HCT116 (cell line): ENCODE data around the gene CNPY2. TPM values are rescaled to one million over a fixed set of nuclear protein-coding genes. Genes with fewer than 3 reads are reported as not detected.
"Not testable (repeated sequence)": the region's sequence is repeated elsewhere in the genome, so short reads cannot be mapped to it uniquely, and the experiment has no call there.

Experiments
- ATAC-seq: fragments of 200-7000 bp; cut with Tn5 transposase; 2 replicates; pipeline ENCODE4 v1.9.1; 2020; ENCODE audit warnings: mild to moderate bottlenecking, moderate library complexity
- BruUV-seq: library from RNA; stranded (reverse); fragments of 400-500 nt; replicated peaks from 2 replicates; lab custom pipeline; 2021; lab: Mats Ljungman, UMichigan
- CTCF ChIA-PET: fragments of 300-600 bp; sonication (Branson Sonifier 250); formaldehyde crosslinking; loops from one replicate; lab custom pipeline; 2021; ENCODE audit warnings: antibody characterized with exemption; lab: Charles Lee
- POLR2A ChIA-PET: fragments of 300-600, 350-600 bp; sonication (Branson Sonifier 250); formaldehyde crosslinking; loops from one replicate; lab custom pipeline; 2021; ENCODE audit warnings: antibody characterized with exemption; lab: Charles Lee
- RAD21 ChIA-PET, 2 experiments: fragments of 300-600 bp; sonication (Branson Sonifier 250); formaldehyde crosslinking; loops; one replicate each; lab custom pipeline; 2023; ENCODE audit warnings: low total read pairs in 2 of 2; ENCODE audit not compliant: uncharacterized antibody in 2 of 2, unreplicated experiment in 2 of 2, low non-redundant PET in 1 of 2; lab: Charles Lee
- DNase-seq: peaks from one replicate; pipeline ENCODE4 v3.0.0-alpha.2; 2010; ENCODE audit warnings: low read depth, low spot score
- H2AFZ ChIP-seq: fragments of 200-600 bp; shearing (Covaris generic), sonication (generic); 2 replicates; pipeline ENCODE4 v1.6.1; 2017; ENCODE audit warnings: low read depth, mixed run types, mixed read lengths, antibody characterized with exemption, low read length; ENCODE audit not compliant: poor library complexity, severe bottlenecking
- H3K27ac ChIP-seq: 2 replicates; pipeline ENCODE4 v1.5.1; 2012; ENCODE audit warnings: low read depth, low read length
- H3K27me3 ChIP-seq: fragments of 200-600 bp; sonication (generic); 2 replicates; pipeline ENCODE4 v1.6.1; 2016; ENCODE audit warnings: mixed run types, low read length, mixed read lengths; ENCODE audit not compliant: insufficient read depth
- H3K36me3 ChIP-seq, 2 experiments: fragments of 200-500 bp in 1 of 2; fragments of 200-600 bp in 1 of 2; sonication (Bioruptor generic) in 1 of 2; sonication (generic) in 1 of 2; 2 replicates each; pipeline versions ENCODE4 v1.5.1 to v1.6.1; 2014 to 2016; ENCODE audit warnings: low read length in 2 of 2, inconsistent platforms in 1 of 2, mixed read lengths in 1 of 2, mixed run types in 1 of 2; ENCODE audit not compliant: insufficient read depth in 2 of 2, control insufficient read depth in 1 of 2
- H3K4me1 ChIP-seq, 2 experiments: fragments of 200-600 bp in 1 of 2; sonication (generic) in 1 of 2; 2 replicates each; pipeline versions ENCODE4 v1.5.1 to v1.6.1; 2012 to 2017; ENCODE audit warnings: low read length in 2 of 2, inconsistent platforms in 1 of 2, mild to moderate bottlenecking in 1 of 2, mixed read lengths in 1 of 2, mixed run types in 1 of 2, moderate library complexity in 1 of 2; ENCODE audit not compliant: insufficient read depth in 2 of 2, control insufficient read depth in 1 of 2
- H3K4me2 ChIP-seq: fragments of 200-600 bp; sonication (generic); 2 replicates; pipeline ENCODE4 v1.6.1; 2017; ENCODE audit warnings: mixed run types, low read length, mixed read lengths
- H3K4me3 ChIP-seq, 2 experiments: fragments of 200-600 bp in 1 of 2; sonication (generic) in 1 of 2; replicated peaks in 1 of 2; 2 replicates each; pipeline ENCODE4 v1.5.1; 2011 to 2016; ENCODE audit warnings: low read length in 2 of 2, control low read depth in 1 of 2, low read depth in 1 of 2, mild to moderate bottlenecking in 1 of 2, mixed read lengths in 1 of 2, mixed run types in 1 of 2
- H3K79me2 ChIP-seq: fragments of 200-600 bp; sonication (generic); 2 replicates; pipeline ENCODE4 v1.6.1; 2017; ENCODE audit warnings: mild to moderate bottlenecking, mixed run types, low read length, moderate library complexity, mixed read lengths; ENCODE audit not compliant: insufficient read depth
- H3K9ac ChIP-seq: fragments of 200-600 bp; sonication (generic); 2 replicates; pipeline ENCODE4 v1.6.1; 2016; ENCODE audit warnings: low read length, mixed read lengths
- H3K9me2 ChIP-seq: fragments of 200-600 bp; sonication (generic), shearing (Covaris generic); 2 replicates; pipeline ENCODE4 v1.6.1; 2017; ENCODE audit warnings: mixed run types, mild to moderate bottlenecking, moderate library complexity; ENCODE audit not compliant: insufficient read depth
- H3K9me3 ChIP-seq, 2 experiments: fragments of 200-500 bp in 1 of 2; fragments of 200-600 bp in 1 of 2; sonication (Bioruptor generic) in 1 of 2; sonication (generic) in 1 of 2; 2 replicates each; pipeline ENCODE4 v1.6.1; 2014 to 2017; ENCODE audit warnings: low read length in 2 of 2, mixed read lengths in 2 of 2, inconsistent platforms in 1 of 2, low read depth in 1 of 2, mild to moderate bottlenecking in 1 of 2, mixed run types in 1 of 2, moderate library complexity in 1 of 2; ENCODE audit not compliant: control insufficient read depth in 1 of 2, insufficient read depth in 1 of 2
- H4K20me1 ChIP-seq: fragments of 200-600 bp; sonication (generic), shearing (Covaris generic); 2 replicates; pipeline ENCODE4 v1.6.1; 2017; ENCODE audit warnings: mixed run types, mild to moderate bottlenecking, moderate library complexity; ENCODE audit not compliant: insufficient read depth
- CTCF ChIP-seq, 3 experiments: fragments of 200-600 bp in 1 of 3; sonication (generic) in 1 of 3; IDR thresholded peaks in 2 of 3; conservative IDR thresholded peaks in 1 of 3; 2 replicates each; pipeline ENCODE4 v1.5.1; 2012 to 2017; ENCODE audit warnings: low read depth in 2 of 3, low read length in 2 of 3, antibody characterized with exemption in 1 of 3, borderline replicate concordance in 1 of 3, control low read depth in 1 of 3, mild to moderate bottlenecking in 1 of 3, mixed read lengths in 1 of 3, mixed run types in 1 of 3, moderate library complexity in 1 of 3; ENCODE audit not compliant: insufficient read depth in 1 of 3
- RAD21 ChIP-seq: IDR thresholded peaks from 2 replicates; pipeline ENCODE4 v1.6.1; 2012; ENCODE audit warnings: low read depth, mild to moderate bottlenecking
- intact Hi-C: fragments of 100-400 bp; cut with micrococcal nuclease; formaldehyde crosslinking; loops from 2 replicates; pipeline ENCODE4 v1.10.0; 2022
- total RNA-seq: library from RNA; stranded (reverse); gene quantifications from one replicate; pipeline ENCODE4 v1.2.1, GENCODE V29; 2021; ENCODE audit not compliant: unreplicated experiment

CNPY2 gene
- total RNA-seq, 1 experiment from 2014 or later = 109 TPM

- H3K9me3 ChIP-seq, H3K79me2 ChIP-seq, ATAC-seq, H3K9me2 ChIP-seq, DNase-seq, H3K27me3 ChIP-seq, BruUV-seq, RAD21 ChIA-PET, H4K20me1 ChIP-seq: not testable (repeated sequence)
- Histone ChIP-seq H2AFZ (peak overlapping the region; percentile 81), H3K4me3 (peak overlapping the region; percentile 65 to 75), H3K4me1 (peaks cover 11 to 38% of the 10 kb centered on the region in 2 experiments), H3K9ac (peak overlapping the region; percentile 78), H3K36me3 (peaks cover 0 to 15% of the 10 kb centered on the region in 2 experiments; a peak in 2 of 4 replicates), H3K27ac (peak overlapping the region; percentile 71), H3K4me2 (peak overlapping the region; percentile 95)
- ChIA-PET CTCF (interaction anchor here (0.6 to 1.9 kb wide), 5 partner anchors 8 to 76 kb away, joined by 3 to 11 read pairs (median 4); partner anchors contain the start of genes ANKRD52 and CNPY2), POLR2A (interaction anchor here (0.9 to 2.1 kb wide), 5 partner anchors 8 to 370 kb away, joined by 3 to 7 read pairs (median 4); partner anchors contain the start of genes ANKRD52 and RNF41)
- intact Hi-C loops = loop anchor here (2.0 kb wide), 1 partner anchor 147 kb away; the partner anchor contains the start of gene ZC3H10
These were observed 49.6 kb downstream of the CNPY2 start for GRCh38 chr12:56266068-56266692.

GRCh38 chr12:56262955-56263354 lies 52.8 kb downstream of the CNPY2 start:
- RAD21 ChIA-PET, DNase-seq, H3K9me2 ChIP-seq, H3K27ac ChIP-seq, intact Hi-C loops, H4K20me1 ChIP-seq, POLR2A ChIA-PET, H3K36me3 ChIP-seq, H3K4me2 ChIP-seq, H3K9ac ChIP-seq, H3K27me3 ChIP-seq, BruUV-seq, H2AFZ ChIP-seq, ATAC-seq, H3K79me2 ChIP-seq, H3K9me3 ChIP-seq, H3K4me3 ChIP-seq: not testable (repeated sequence)
- CTCF ChIA-PET = interaction anchor here (1.3 to 1.6 kb wide), 2 partner anchors 13 to 201 kb away, joined by 3 read pairs; no protein-coding TSS in a partner anchor
- peaks cover 18 to 58% of the 10 kb centered on the region in 2 experiments for H3K4me1 ChIP-seq
- 0 out of 2 replicates have a peak, but pooled peaks have one; percentile 10 for TF ChIP-seq RAD21
- TF ChIP-seq CTCF (IDR thresholded peaks at IDR 0.05 in 2 of 3, conservative IDR thresholded peaks at IDR 0.05 in 1 of 3; ENCODE audit: borderline replicate concordance in 1 of 3, insufficient read depth in 1 of 3, low read depth in 2 of 3, low read length in 2 of 3) = peak; percentile 1 to 29 (median 27); a peak in 3 of 6 replicates
